Measurements from ENCODE around the gene KRTAP5-9. TPM values are rescaled to one million over a fixed set of nuclear protein-coding genes. Genes with fewer than 3 reads are reported as not detected.

KRTAP5-9 gene
- total RNA-seq, 2 experiments from 2014 or later, result not detected

GRCh38 chr11:71542382-71542781 is 5.8 kb upstream of the KRTAP5-9 start:
- DNase-seq, result no peak
- Mint-ChIP-seq H3K4me1 (peaks cover 17% of the 10 kb centered on the region), H3K36me3 (peaks cover 2% of the 10 kb centered on the region), H3K27me3 (peaks cover 3% of the 10 kb centered on the region), H3K4me3 (no peak overlapping the region), H3K9me3 (peaks cover 9% of the 10 kb centered on the region), H3K27ac (no peak overlapping the region)

- no peak overlapping the region for H3K4me3 Mint-ChIP-seq
- peaks cover 17% of the 10 kb centered on the region for H3K4me1 Mint-ChIP-seq
- peaks cover 9% of the 10 kb centered on the region for H3K9me3 Mint-ChIP-seq
- no peak overlapping the region for H3K27ac Mint-ChIP-seq
- peaks cover 6% of the 10 kb centered on the region for H3K27me3 Mint-ChIP-seq
- DNase-seq, result no peak
- peaks cover 2% of the 10 kb centered on the region for H3K36me3 Mint-ChIP-seq
Measured at GRCh38 chr11:71542879-71543777, 5.1 kb upstream of the KRTAP5-9 start.

- H3K4me1 Mint-ChIP-seq, result peaks cover 17% of the 10 kb centered on the region
- peaks cover 8% of the 10 kb centered on the region for H3K27me3 Mint-ChIP-seq
- no peak for DNase-seq
- H3K27ac Mint-ChIP-seq, result no peak overlapping the region
- H3K36me3 Mint-ChIP-seq, result peaks cover 2% of the 10 kb centered on the region
- no peak overlapping the region for H3K4me3 Mint-ChIP-seq
- peaks cover 9% of the 10 kb centered on the region for H3K9me3 Mint-ChIP-seq
Measured at GRCh38 chr11:71543866-71544265, 4.4 kb upstream of the KRTAP5-9 start.

GRCh38 chr11:71544525-71545214 is 3.5 kb upstream of the KRTAP5-9 start:
- peaks cover 2% of the 10 kb centered on the region for H3K36me3 Mint-ChIP-seq
- peaks cover 10% of the 10 kb centered on the region for H3K27me3 Mint-ChIP-seq
- peaks cover 17% of the 10 kb centered on the region for H3K4me1 Mint-ChIP-seq
- H3K27ac Mint-ChIP-seq, result no peak overlapping the region
- no peak for DNase-seq
- H3K9me3 Mint-ChIP-seq, result peaks cover 9% of the 10 kb centered on the region
- no peak overlapping the region for H3K4me3 Mint-ChIP-seq

- DNase-seq, result no peak
- Mint-ChIP-seq H3K36me3 (peaks cover 2% of the 10 kb centered on the region), H3K27me3 (peaks cover 16% of the 10 kb centered on the region), H3K9me3 (peaks cover 9% of the 10 kb centered on the region), H3K4me1 (peaks cover 17% of the 10 kb centered on the region), H3K27ac (no peak overlapping the region), H3K4me3 (no peak overlapping the region)
Measured at GRCh38 chr11:71545405-71545966, 2.7 kb upstream of the KRTAP5-9 start.

DNA sequence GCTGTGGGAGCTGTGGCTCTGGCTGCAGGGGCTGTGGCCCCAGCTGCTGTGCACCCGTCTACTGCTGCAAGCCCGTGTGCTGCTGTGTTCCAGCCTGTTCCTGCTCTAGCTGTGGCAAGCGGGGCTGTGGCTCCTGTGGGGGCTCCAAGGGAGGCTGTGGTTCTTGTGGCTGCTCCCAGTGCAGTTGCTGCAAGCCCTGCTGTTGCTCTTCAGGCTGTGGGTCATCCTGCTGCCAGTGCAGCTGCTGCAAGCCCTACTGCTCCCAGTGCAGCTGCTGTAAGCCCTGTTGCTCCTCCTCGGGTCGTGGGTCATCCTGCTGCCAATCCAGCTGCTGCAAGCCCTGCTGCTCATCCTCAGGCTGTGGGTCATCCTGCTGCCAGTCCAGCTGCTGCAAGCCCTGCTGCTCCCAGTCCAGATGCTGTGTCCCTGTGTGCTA is 514 bp downstream of the KRTAP5-9 start:
- Mint-ChIP-seq H3K4me3 (no peak overlapping the region), H3K36me3 (no peaks in the 10 kb centered on the region), H3K4me1 (peaks cover 12% of the 10 kb centered on the region), H3K27ac (no peak overlapping the region), H3K27me3 (peaks cover 17% of the 10 kb centered on the region), H3K9me3 (no peaks in the 10 kb centered on the region)
- DNase-seq, result no peak

DNA sequence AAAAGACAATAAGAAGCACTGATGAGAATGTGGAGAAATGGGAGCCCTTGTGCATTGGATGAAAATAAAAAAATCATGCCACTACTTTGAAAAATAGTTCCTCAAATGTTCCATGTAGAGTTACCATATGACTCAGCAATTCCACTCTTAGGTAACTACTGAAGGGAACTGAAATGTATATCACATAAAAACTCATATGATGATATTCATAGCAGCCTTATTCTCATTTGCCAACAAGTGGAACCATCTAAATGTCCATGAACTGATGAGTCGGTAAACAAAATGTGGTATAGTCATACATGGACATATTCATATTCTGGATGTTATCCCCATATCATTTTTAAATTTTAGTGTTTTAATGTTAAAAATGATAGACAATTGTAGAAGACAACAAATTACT is 3.5 kb downstream of the KRTAP5-9 start:
- DNase-seq, result no peak
- Mint-ChIP-seq H3K4me3 (no peak overlapping the region), H3K27ac (no peak overlapping the region), H3K27me3 (peaks cover 13% of the 10 kb centered on the region), H3K36me3 (no peaks in the 10 kb centered on the region), H3K4me1 (peaks cover 5% of the 10 kb centered on the region), H3K9me3 (no peaks in the 10 kb centered on the region)

- DNase-seq, result no peak
- H3K27me3 Mint-ChIP-seq, result peaks cover 17% of the 10 kb centered on the region
- H3K9me3 Mint-ChIP-seq, result no peaks in the 10 kb centered on the region
- peaks cover 5% of the 10 kb centered on the region for H3K4me1 Mint-ChIP-seq
- no peak overlapping the region for H3K4me3 Mint-ChIP-seq
- no peak overlapping the region for H3K27ac Mint-ChIP-seq
- no peaks in the 10 kb centered on the region for H3K36me3 Mint-ChIP-seq
Measured at GRCh38 chr11:71554996-71555395, 6.8 kb downstream of the KRTAP5-9 start.

DNA sequence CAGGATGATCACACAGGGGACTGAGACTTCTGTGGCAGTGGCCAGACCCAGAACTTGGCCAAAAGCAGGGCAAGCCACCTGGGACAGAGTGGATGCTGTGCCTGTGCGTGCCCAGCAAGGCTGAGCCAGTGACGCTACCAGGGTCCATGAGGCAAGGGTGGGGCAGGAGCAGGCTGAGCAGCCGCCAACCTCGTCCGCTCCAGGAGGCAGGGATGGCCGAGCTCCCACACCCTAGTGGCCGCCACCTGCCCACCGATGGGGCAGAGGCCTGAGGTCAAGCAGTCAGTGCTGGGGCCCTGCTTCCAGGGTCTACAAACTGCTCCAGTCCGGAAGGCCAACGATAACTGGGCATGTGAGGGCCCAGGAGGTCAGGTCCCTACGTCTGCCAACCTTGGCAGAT is 7.3 kb downstream of the KRTAP5-9 start:
- peaks cover 15% of the 10 kb centered on the region for H3K27me3 Mint-ChIP-seq
- peaks cover 5% of the 10 kb centered on the region for H3K4me1 Mint-ChIP-seq
- no peak overlapping the region for H3K27ac Mint-ChIP-seq
- H3K9me3 Mint-ChIP-seq, result no peaks in the 10 kb centered on the region
- DNase-seq, result no peak
- H3K4me3 Mint-ChIP-seq, result no peak overlapping the region
- no peaks in the 10 kb centered on the region for H3K36me3 Mint-ChIP-seq

DNA sequence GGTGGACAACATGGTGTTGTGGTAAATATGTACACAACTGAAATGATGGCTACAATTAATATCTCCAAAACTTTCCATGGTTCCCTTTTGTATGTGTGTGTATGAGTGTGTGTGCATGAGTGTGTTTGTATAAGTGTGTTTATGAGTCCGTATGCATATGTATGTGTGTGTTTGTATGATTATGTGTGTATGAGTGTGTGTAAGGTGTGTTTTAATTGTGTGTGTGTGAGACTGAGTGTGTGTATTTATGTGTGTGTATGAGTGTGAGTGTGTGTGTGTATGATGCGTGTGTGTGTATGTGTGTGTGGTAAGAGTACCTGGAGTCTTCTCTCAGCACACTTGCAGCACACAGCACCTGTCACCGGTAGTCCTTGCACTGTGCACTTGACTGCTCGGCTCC is 7.8 kb downstream of the KRTAP5-9 start:
- no peak overlapping the region for H3K4me3 Mint-ChIP-seq
- H3K9me3 Mint-ChIP-seq, result no peaks in the 10 kb centered on the region
- H3K27me3 Mint-ChIP-seq, result peaks cover 19% of the 10 kb centered on the region
- H3K36me3 Mint-ChIP-seq, result no peaks in the 10 kb centered on the region
- no peak for DNase-seq
- H3K4me1 Mint-ChIP-seq, result peaks cover 5% of the 10 kb centered on the region
- H3K27ac Mint-ChIP-seq, result no peak overlapping the region

DNA sequence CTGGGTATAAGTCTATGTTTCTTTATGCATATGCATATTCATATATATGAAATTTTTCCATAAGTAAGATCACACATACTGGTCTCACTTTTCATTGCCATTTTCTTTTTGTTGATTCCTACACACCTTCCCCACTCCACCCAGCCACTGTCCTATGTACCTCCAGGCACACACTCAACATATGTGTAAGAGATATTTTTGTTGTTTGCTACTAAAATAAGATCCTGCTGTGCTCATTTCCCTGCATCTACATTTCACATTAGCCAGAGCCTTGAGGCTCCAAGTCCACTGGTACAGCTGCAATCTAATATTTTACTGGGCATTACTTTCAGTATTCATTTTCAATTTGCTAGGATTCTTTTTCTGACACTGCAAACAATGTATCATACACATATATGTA is 9.0 kb downstream of the KRTAP5-9 start:
- Mint-ChIP-seq H3K36me3 (no peaks in the 10 kb centered on the region), H3K4me3 (no peak overlapping the region), H3K27me3 (peaks cover 25% of the 10 kb centered on the region), H3K9me3 (no peaks in the 10 kb centered on the region), H3K4me1 (no peaks in the 10 kb centered on the region), H3K27ac (no peak overlapping the region)
- DNase-seq, result no peak

DNA sequence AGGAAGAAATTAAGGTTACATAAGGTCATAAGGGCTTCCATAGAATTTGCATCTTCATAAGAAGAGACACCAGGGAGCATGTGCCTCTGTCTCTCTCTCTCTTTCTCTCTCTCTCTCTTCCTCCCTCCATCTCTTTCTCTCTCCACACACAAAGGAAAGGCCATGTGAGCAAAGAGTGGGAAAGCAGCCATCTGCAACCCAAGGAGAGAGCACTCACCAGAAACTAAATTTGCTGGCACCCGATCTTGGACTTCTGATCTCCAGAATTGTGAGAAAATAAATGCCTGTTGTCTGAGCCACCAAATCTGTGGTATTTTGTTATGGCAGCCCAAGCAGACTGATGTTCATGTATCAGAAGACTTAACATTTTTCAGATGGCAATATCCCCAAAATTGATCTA is 10.8 kb downstream of the KRTAP5-9 start:
- H3K9me3 Mint-ChIP-seq, result no peaks in the 10 kb centered on the region
- no peak overlapping the region for H3K4me3 Mint-ChIP-seq
- H3K36me3 Mint-ChIP-seq, result no peaks in the 10 kb centered on the region
- peaks cover 36% of the 10 kb centered on the region for H3K27me3 Mint-ChIP-seq
- H3K4me1 Mint-ChIP-seq, result no peaks in the 10 kb centered on the region
- no peak for DNase-seq
- no peak overlapping the region for H3K27ac Mint-ChIP-seq

DNA sequence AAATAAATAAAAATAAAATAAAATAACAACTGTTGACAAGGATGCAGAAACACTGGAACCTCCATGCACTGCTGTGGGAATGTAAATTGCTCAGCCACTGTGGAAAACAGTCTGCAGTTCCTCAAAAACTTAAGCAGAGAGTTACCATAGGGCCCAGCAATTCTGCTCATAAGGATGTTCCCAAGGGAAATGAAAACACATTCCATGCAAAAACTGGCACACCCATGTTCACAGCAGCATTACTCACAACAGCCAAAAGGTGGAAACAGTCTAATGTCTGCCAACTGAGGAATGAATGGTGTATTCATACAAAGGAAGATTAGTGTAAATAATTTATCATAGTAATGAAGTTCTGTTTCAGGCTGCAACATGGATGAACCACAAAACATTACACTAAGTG is 13.9 kb downstream of the KRTAP5-9 start:
- no peak overlapping the region for H3K4me3 Mint-ChIP-seq
- no peaks in the 10 kb centered on the region for H3K9me3 Mint-ChIP-seq
- H3K27ac Mint-ChIP-seq, result no peak overlapping the region
- no peak for DNase-seq
- peaks cover 54% of the 10 kb centered on the region for H3K27me3 Mint-ChIP-seq
- H3K4me1 Mint-ChIP-seq, result no peaks in the 10 kb centered on the region
- H3K36me3 Mint-ChIP-seq, result no peaks in the 10 kb centered on the region

DNA sequence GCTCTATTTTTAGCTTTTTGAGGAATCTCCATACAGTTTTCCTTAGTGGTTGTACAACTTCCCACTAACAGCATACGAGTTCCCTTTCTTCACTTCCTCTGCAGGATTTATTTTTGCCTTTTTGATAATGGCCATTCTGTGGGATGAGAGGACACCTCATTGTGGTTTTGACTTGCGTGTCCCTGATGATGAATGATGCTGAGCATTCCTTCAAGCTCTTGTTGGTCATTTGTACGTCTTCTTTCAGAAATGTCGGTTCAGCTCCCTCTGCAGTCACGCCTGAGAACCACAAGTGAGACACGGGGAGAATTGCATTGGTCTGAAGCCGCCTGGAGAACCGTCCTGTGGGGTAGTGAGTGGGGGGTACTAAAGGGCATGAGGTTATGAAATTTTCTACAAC is 15.2 kb downstream of the KRTAP5-9 start:
- Mint-ChIP-seq H3K27ac (no peak overlapping the region), H3K27me3 (peaks cover 49% of the 10 kb centered on the region), H3K4me1 (no peaks in the 10 kb centered on the region), H3K9me3 (no peaks in the 10 kb centered on the region), H3K36me3 (no peaks in the 10 kb centered on the region), H3K4me3 (no peak overlapping the region)
- no peak for DNase-seq

- H3K27me3 Mint-ChIP-seq, result peaks cover 44% of the 10 kb centered on the region
- DNase-seq, result no peak
Measured at GRCh38 chr11:71564430-71564829, 16.2 kb downstream of the KRTAP5-9 start.

More at GRCh38 chr11:71564430-71564829, 16.2 kb downstream of the KRTAP5-9 start:
- H3K36me3 Mint-ChIP-seq, result no peaks in the 10 kb centered on the region
- no peaks in the 10 kb centered on the region for H3K9me3 Mint-ChIP-seq
- no peaks in the 10 kb centered on the region for H3K4me1 Mint-ChIP-seq
- no peak overlapping the region for H3K4me3 Mint-ChIP-seq
- H3K27ac Mint-ChIP-seq, result no peak overlapping the region
